HepG2 (cell line): ENCODE data around the gene FAM83C. TPM values are rescaled to one million over a fixed set of nuclear protein-coding genes. Genes with fewer than 3 reads are reported as not detected.
A peak's percentile ranks its signal among the peaks of the same experiment; 100 is the strongest.

ENCODE experiments used
- ARID2 ChIP-seq: sonication (generic); formaldehyde crosslinking; IDR thresholded peaks from 2 replicates; pipeline ENCODE4 v1.8.1; 2022; ENCODE audit warnings: mild to moderate bottlenecking, missing genetic modification reagents, borderline replicate concordance
- CBFB ChIP-seq: sonication (generic); formaldehyde crosslinking; IDR thresholded peaks from 2 replicates; pipeline ENCODE4 v1.4.0; 2020; ENCODE audit warnings: missing genetic modification reagents
- GLI4 ChIP-seq: sonication (generic); formaldehyde crosslinking; IDR thresholded peaks from 2 replicates; pipeline ENCODE4 v1.5.1; 2020; ENCODE audit warnings: missing genetic modification reagents, mild to moderate bottlenecking, moderate library complexity, borderline replicate concordance
- HNRNPL ChIP-seq: fragments of 200-400 bp; formaldehyde crosslinking; IDR thresholded peaks from 2 replicates; pipeline ENCODE4 v1.6.1; 2017; ENCODE audit warnings: mild to moderate bottlenecking, low read depth, low read length
- KLF12 ChIP-seq: sonication (generic); formaldehyde crosslinking; IDR thresholded peaks from 2 replicates; pipeline ENCODE4 v1.4.0; 2020; ENCODE audit warnings: missing genetic modification reagents, borderline replicate concordance
- KLF16 ChIP-seq, 2 experiments: sonication (generic) in 1 of 2; formaldehyde crosslinking in 1 of 2; IDR thresholded peaks; 2 replicates each; pipeline versions ENCODE4 v1.6.1 to v1.8.0; 2016 to 2023; ENCODE audit warnings: missing genetic modification reagents in 2 of 2, missing compliant biosample characterization in 1 of 2
- MED13 ChIP-seq: sonication (generic); formaldehyde crosslinking; IDR thresholded peaks from 2 replicates; pipeline ENCODE4 v1.5.0; 2020; ENCODE audit warnings: missing genetic modification reagents
- MEIS1 ChIP-seq: sonication (generic); formaldehyde crosslinking; IDR thresholded peaks from 2 replicates; pipeline ENCODE4 v1.9.0; 2021; ENCODE audit warnings: mild to moderate bottlenecking, missing genetic modification reagents, moderate library complexity, borderline replicate concordance
- ZIK1 ChIP-seq: sonication (generic); formaldehyde crosslinking; IDR thresholded peaks from 2 replicates; pipeline ENCODE4 v1.5.0; 2020; ENCODE audit warnings: mild to moderate bottlenecking, low read depth, missing genetic modification reagents, borderline replicate concordance
- ZNF17 ChIP-seq: sonication (generic); formaldehyde crosslinking; IDR thresholded peaks from 2 replicates; pipeline ENCODE4 v1.5.0; 2020; ENCODE audit warnings: mild to moderate bottlenecking, missing genetic modification reagents
- ZNF225 ChIP-seq: sonication (generic); formaldehyde crosslinking; IDR thresholded peaks from 2 replicates; pipeline ENCODE4 v1.4.0; 2020; ENCODE audit warnings: mild to moderate bottlenecking, missing genetic modification reagents
- ZNF274 ChIP-seq: sonication (generic); formaldehyde crosslinking; IDR thresholded peaks from 2 replicates; pipeline ENCODE4 v1.5.1; 2020; ENCODE audit warnings: mild to moderate bottlenecking, missing genetic modification reagents
- ZNF326 ChIP-seq: sonication (generic); formaldehyde crosslinking; IDR thresholded peaks from 2 replicates; pipeline ENCODE4 v1.4.0; 2020; ENCODE audit warnings: missing genetic modification reagents, borderline replicate concordance
- ZNF484 ChIP-seq: sonication (generic); formaldehyde crosslinking; IDR thresholded peaks from 2 replicates; pipeline ENCODE4 v1.5.1; 2020; ENCODE audit warnings: mild to moderate bottlenecking, low read depth, missing genetic modification reagents, borderline replicate concordance
- ZNF615 ChIP-seq: sonication (generic); formaldehyde crosslinking; IDR thresholded peaks from 2 replicates; pipeline ENCODE4 v1.5.0; 2020; ENCODE audit warnings: mild to moderate bottlenecking, missing genetic modification reagents, borderline replicate concordance
- ZNF703 ChIP-seq: sonication (generic); formaldehyde crosslinking; IDR thresholded peaks from 2 replicates; pipeline ENCODE4 v1.5.1; 2020; ENCODE audit warnings: missing genetic modification reagents, mild to moderate bottlenecking, moderate library complexity, borderline replicate concordance
- polyA plus RNA-seq, 8 experiments: library from polyadenylated mRNA; depleted of rRNA in 3 of 8; stranded (reverse) in 7 of 8; unstranded in 1 of 8; fragments of >200 nt; fragmentation: Illumina TruSeq in 4 of 8; extraction: Trizol in 4 of 8; gene quantifications; 2 replicates each; pipeline versions ENCODE4 v1.2.1 to v1.2.3, GENCODE V29; 2011 to 2016; ENCODE audit warnings: low read depth in 4 of 8, missing spikeins in 1 of 8, mixed read lengths in 1 of 8; ENCODE audit not compliant: insufficient read depth in 1 of 8
- total RNA-seq, 5 experiments: library from RNA; depleted of rRNA; stranded (reverse); fragments of >200 nt; fragmentation: Illumina TruSeq; extraction: Trizol; gene quantifications; 2 replicates each; pipeline ENCODE4 v1.2.3, GENCODE V29; 2016; ENCODE audit warnings: low read depth in 1 of 5
- TF ChIP-seq, protein P1 (sequence below): sonication (generic); formaldehyde crosslinking; IDR thresholded peaks from 2 replicates; pipeline ENCODE4 v1.4.0; 2020; ENCODE audit warnings: missing genetic modification reagents
- TF ChIP-seq, protein P2 (sequence below): sonication (generic); formaldehyde crosslinking; IDR thresholded peaks from 2 replicates; pipeline ENCODE4 v1.4.0; 2020; ENCODE audit warnings: missing genetic modification reagents, borderline replicate concordance
- TF ChIP-seq, protein P3 (sequence below): sonication (generic); formaldehyde crosslinking; conservative IDR thresholded peaks from 2 replicates; pipeline ENCODE4 v1.4.0; 2020; ENCODE audit warnings: mild to moderate bottlenecking, missing genetic modification reagents, moderate library complexity
- TF ChIP-seq, protein P4 (sequence below): sonication (generic); formaldehyde crosslinking; conservative IDR thresholded peaks from 2 replicates; pipeline ENCODE4 v1.4.0; 2020; ENCODE audit warnings: missing genetic modification reagents

The FAM83C gene
- total and polyA plus RNA-seq, 2 of the 13 experiments (the other 11 are each of a cell fraction or from before 2014, with no cell fraction given) = 0.04 TPM; not detected in 1

DNA sequence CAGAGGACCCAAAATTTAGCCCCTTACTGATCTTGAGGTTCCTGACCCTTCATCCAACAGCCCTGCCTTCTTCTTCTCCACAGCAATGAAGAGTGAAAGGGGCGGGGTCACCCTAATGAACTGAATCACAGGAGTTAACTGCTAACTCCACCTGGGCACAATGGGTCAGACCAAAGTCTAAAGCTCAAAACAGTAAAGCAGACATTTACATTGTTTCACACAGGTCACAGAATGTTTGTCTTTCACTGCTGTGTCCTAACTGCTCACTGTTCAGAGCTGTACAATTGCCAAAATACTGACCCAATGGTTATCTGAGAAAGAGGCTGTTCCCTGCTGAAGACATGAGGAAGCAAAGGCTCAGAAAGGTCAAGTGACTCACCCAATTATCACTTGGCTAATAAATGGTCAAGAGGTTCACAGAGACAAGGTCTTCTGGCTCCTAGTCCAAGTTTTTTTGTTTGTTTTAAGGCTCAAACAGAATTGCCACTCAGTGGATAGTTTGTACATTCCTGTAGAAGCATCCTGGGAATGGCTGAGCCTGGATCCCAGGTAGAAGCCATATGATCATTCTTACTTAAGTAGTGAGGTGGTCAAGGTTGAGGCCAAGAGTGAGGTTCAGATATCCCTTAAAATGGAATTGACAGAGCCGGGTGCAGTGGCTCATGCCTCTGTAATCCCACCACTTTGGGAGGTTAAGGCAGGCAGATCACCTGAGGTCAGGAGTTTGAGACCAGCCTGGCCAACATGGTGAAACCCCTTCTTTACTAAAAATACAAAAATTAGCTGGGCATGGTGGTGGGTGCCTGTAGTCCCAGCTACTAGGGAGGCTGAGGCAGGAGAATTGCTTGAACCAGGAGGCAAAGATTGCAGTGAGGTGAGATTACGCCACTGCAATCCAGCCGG is 35.1 kb upstream of the FAM83C start (continued):
- TF ChIP-seq, protein P1, sequence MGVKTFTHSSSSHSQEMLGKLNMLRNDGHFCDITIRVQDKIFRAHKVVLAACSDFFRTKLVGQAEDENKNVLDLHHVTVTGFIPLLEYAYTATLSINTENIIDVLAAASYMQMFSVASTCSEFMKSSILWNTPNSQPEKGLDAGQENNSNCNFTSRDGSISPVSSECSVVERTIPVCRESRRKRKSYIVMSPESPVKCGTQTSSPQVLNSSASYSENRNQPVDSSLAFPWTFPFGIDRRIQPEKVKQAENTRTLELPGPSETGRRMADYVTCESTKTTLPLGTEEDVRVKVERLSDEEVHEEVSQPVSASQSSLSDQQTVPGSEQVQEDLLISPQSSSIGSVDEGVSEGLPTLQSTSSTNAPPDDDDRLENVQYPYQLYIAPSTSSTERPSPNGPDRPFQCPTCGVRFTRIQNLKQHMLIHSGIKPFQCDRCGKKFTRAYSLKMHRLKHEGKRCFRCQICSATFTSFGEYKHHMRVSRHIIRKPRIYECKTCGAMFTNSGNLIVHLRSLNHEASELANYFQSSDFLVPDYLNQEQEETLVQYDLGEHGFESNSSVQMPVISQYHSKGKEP (CRISPR knock-in tag) = 0 out of 2 replicates have a peak, but pooled peaks have one; percentile 41
- TF ChIP-seq MEIS1 (CRISPR knock-in tag) (peak; percentile 80), ZNF703 (CRISPR knock-in tag) (peak; percentile 72; the same call in 1 of the 2 replicates), GLI4 (CRISPR knock-in tag) (no peak), ZNF484 (no peak), ZNF17 (CRISPR knock-in tag) (no peak), ZIK1 (CRISPR knock-in tag) (no peak; the same call in 1 of the 2 replicates), ZNF326 (CRISPR knock-in tag) (no peak), KLF12 (CRISPR knock-in tag) (peak; percentile 85; the same call in 1 of the 2 replicates), ARID2 (CRISPR knock-in tag) (peak; percentile 76; the same call in 1 of the 2 replicates), ZNF274 (CRISPR knock-in tag) (no peak; the same call in 1 of the 2 replicates), CBFB (CRISPR knock-in tag) (peak; percentile 70), MED13 (CRISPR knock-in tag) (peak; percentile 40; the same call in 1 of the 2 replicates), HNRNPL (0 out of 2 replicates have a peak, but pooled peaks have one; percentile 32), ZNF225 (CRISPR knock-in tag) (no peak), KLF16 (CRISPR knock-in tag; IDR thresholded peaks at IDR 0.05) (peak in 1 of 2 experiments; percentile 97; a peak in 2 of 4 replicates), ZNF615 (no peak)
- TF ChIP-seq, protein P2, sequence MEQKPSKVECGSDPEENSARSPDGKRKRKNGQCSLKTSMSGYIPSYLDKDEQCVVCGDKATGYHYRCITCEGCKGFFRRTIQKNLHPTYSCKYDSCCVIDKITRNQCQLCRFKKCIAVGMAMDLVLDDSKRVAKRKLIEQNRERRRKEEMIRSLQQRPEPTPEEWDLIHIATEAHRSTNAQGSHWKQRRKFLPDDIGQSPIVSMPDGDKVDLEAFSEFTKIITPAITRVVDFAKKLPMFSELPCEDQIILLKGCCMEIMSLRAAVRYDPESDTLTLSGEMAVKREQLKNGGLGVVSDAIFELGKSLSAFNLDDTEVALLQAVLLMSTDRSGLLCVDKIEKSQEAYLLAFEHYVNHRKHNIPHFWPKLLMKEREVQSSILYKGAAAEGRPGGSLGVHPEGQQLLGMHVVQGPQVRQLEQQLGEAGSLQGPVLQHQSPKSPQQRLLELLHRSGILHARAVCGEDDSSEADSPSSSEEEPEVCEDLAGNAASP (CRISPR knock-in tag) = peak; percentile 91
- TF ChIP-seq, protein P3, sequence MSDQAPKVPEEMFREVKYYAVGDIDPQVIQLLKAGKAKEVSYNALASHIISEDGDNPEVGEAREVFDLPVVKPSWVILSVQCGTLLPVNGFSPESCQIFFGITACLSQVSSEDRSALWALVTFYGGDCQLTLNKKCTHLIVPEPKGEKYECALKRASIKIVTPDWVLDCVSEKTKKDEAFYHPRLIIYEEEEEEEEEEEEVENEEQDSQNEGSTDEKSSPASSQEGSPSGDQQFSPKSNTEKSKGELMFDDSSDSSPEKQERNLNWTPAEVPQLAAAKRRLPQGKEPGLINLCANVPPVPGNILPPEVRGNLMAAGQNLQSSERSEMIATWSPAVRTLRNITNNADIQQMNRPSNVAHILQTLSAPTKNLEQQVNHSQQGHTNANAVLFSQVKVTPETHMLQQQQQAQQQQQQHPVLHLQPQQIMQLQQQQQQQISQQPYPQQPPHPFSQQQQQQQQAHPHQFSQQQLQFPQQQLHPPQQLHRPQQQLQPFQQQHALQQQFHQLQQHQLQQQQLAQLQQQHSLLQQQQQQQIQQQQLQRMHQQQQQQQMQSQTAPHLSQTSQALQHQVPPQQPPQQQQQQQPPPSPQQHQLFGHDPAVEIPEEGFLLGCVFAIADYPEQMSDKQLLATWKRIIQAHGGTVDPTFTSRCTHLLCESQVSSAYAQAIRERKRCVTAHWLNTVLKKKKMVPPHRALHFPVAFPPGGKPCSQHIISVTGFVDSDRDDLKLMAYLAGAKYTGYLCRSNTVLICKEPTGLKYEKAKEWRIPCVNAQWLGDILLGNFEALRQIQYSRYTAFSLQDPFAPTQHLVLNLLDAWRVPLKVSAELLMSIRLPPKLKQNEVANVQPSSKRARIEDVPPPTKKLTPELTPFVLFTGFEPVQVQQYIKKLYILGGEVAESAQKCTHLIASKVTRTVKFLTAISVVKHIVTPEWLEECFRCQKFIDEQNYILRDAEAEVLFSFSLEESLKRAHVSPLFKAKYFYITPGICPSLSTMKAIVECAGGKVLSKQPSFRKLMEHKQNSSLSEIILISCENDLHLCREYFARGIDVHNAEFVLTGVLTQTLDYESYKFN (CRISPR knock-in tag) = peak; percentile 100
- TF ChIP-seq, protein P4, sequence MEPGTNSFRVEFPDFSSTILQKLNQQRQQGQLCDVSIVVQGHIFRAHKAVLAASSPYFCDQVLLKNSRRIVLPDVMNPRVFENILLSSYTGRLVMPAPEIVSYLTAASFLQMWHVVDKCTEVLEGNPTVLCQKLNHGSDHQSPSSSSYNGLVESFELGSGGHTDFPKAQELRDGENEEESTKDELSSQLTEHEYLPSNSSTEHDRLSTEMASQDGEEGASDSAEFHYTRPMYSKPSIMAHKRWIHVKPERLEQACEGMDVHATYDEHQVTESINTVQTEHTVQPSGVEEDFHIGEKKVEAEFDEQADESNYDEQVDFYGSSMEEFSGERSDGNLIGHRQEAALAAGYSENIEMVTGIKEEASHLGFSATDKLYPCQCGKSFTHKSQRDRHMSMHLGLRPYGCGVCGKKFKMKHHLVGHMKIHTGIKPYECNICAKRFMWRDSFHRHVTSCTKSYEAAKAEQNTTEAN (CRISPR knock-in tag) = peak; percentile 83
